K562 (cell line): ENCODE data around the gene ALCAM.

Experiments used
- FOXA1 ChIP-seq: fragments of 450-650 bp; IDR thresholded peaks from 2 replicates; pipeline ENCODE4 v1.6.1; 2016; ENCODE audit warnings: mild to moderate bottlenecking, borderline replicate concordance
- POLR2A ChIP-seq: fragments of 450-650 bp; conservative IDR thresholded peaks from 2 replicates; pipeline ENCODE4 v1.6.1; 2016
- TAF1 ChIP-seq: IDR thresholded peaks from 2 replicates; pipeline ENCODE4 v1.6.1; 2011; ENCODE audit warnings: mild to moderate bottlenecking, low read length, moderate library complexity; ENCODE audit not compliant: insufficient read depth, control insufficient read depth, severe bottlenecking; ENCODE audit errors: extremely low read depth

DNA sequence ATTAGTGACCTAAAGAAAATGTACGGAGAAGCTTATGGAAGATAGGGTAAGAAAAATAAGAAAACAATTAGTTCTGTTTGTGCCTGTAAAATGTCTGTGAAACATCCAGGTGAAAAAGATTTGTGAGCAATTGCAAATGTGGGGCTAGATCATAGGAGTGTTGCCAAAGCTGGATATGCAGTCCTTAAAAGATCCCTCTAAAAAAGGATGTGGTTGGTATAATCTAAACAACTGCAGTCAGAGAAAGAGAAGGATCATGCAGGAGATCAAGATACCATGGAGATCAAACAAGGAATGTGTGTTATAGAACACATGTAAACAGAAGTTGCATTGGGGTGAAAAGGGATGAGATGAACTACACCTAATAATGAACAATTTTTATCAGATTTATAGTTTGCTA, 116.8 kb downstream of the ALCAM start:
- TF ChIP-seq POLR2A, result no peak
- no peak for TF ChIP-seq FOXA1
- no peak for TF ChIP-seq TAF1
